Activated CD8-positive, alpha-beta memory T cell treated with anti-CD3 and anti-CD28 coated beads, Interleukin-2, amount 50 U/mL, for 1 hour (primary cell): ENCODE measurements around the gene LPCAT4.

ENCODE experiments used
- DNase-seq: peaks from one replicate; pipeline ENCODE4 v3.0.0-alpha.2; 2020; ENCODE audit errors: extremely low read depth

The LPCAT4 gene

DNA sequence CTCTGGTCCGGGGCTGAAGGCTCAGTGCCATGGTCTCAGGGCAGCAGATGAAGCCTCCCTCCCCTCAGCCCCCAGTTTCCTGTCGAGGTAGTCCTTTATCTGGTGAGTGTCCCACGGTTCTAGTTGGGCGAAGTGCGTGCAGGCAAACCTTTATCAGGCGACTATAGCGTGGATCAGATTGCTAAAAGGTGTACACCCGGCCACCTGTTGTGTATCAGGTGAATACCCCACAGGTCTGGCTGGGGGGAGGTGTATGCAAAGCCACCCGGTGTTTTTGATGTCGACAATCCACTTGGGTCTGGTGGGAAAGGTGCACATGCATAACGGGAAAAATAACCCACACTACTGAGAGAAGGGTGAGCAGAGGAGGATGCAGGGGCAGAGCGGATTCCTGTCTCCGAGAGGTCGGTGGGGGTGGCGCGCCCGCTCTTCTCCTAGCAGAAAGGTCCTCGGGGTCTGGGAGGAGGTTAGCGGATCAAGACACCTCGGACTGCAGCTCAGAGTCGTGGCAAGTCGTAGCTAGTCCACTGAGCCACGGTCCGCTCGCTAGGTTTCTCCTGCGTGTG, 29.9 kb downstream of the LPCAT4 start:
- DNase-seq = no peak

DNA sequence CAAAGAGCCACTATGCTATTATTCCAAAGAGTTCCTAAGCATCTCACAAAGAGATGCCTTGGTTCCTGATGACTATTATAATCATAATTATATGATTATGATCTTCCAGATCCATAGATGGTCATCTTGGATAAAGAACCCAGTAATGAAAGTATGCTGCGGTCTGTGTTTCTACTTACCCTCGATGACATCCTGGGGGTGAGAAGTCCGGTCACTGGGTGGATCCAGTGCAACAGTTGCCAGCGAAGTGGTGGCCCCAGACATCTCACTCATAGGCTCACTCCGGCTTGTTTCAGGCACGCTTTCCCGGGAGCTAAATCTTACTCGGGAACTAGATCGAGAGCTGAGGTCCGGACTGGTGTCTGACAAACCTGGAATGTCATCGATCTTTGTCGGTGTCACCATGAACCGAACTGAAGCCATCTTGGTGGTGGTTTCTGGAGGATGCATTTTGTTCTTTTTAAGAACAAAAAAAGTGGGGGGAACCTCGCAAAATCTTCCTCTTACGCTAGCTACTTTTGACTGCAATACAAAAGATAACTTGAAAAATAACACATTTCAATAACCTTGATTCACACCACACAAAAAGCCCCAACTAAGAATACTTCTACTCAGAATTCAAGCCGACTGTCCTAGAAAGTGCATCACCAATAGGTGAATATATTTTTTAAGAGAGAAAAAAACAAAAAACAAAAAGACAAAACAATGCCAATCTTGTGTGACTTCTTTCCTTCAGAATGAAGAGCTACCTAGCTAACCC, 30.6 kb downstream of the LPCAT4 start:
- no peak for DNase-seq

DNA sequence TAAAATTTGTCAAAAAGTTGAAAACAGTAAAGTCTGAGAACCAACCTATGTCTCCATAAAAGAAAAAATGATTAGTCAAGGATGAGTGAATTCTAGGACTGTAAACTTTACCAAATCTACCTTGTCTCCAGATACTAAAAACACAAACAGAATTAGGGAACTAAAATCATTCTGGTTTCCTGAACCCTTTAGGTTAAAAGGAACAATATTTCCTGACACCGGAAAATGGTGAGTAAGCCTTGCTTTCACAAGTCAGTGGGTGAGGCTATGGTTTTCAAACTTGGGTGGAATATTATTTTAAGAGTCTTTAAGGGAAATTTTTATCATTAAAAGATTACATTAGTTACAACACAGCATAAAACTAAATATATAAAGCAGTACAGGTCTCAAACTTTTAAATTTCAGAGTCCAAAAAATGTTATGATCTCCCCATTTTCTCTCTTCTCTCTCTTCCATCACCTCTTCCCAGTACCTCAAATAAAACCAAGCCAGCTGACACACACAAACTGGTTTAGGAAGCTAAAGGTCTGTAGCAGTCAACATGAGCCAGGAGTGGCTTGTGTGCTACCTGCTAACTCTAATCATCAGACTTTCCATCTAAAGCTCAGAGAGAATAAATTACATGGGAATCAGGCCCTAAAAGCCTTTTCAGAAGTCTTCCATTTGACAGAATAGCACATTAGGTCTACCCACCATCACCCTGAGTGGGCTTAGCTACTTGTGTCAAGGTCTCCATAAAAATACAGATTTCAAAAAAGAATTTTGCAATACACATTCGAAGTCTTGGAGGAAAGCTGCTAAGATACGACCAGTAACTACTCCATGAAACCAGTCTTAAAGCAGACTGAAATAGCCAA, 31.6 kb downstream of the LPCAT4 start:
- DNase-seq = no peak

DNA sequence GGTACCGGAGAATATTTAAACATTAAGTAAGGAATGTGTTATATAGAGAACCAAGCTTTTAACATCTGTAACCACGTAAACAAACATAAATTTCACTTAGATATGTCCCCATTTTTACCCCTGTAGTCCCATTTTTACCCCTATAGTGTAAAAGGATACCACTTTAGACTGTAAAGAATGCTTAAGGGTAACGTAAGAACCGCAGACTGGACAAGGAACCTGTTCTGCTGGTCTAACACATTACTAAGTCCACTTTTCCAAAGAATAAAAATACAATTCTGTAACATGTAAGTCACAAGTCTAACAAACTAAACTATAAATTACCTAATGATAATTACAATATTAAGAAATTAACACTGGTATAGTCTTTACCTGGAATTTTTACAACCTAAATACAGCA, 32.3 kb downstream of the LPCAT4 start:
- no peak for DNase-seq

DNA sequence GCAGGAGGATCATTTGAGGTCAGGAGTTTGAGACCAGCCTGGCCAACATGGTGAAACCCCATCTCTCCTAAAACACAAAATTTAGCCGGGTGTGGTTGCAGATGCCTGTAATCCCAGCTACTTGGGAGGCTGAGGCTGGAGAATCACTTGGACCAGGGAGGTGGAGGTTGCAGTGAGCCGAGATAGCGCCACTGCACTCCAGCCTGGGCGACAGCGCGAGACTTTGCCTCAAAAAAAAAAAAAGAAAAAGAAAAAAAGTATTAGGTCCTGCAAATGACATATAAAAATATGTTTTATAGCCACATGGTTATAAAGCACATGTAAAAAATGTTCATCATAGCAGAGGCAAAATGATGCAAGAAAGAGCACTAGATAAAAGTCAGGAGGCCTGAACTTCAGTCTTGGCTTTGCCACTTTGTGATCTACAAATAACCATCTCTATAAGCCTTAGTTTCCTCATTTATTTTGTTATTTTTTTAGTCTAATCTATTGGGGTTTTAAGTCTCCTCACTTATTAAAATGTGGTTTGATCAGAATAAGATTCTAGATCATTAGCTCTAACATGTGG, 34.4 kb downstream of the LPCAT4 start:
- no peak for DNase-seq

DNA sequence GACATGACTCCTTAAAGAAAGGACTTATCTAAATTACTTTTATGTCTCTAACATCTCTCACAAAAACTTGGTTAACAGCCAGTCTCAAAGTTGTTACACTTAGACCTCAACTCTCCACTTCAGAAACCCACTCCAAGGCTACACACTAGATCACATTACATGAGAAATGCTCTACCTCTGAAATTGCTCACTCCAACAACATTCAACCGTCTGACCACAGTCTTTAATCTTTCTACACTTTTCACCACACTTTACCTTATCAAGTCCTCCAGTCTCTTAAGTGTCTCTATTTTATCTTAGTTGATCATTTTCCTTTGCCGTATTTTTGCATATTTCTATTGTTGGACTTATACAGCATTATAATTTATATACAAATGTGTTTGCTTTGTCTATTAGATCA, 35.2 kb downstream of the LPCAT4 start:
- DNase-seq = no peak

DNA sequence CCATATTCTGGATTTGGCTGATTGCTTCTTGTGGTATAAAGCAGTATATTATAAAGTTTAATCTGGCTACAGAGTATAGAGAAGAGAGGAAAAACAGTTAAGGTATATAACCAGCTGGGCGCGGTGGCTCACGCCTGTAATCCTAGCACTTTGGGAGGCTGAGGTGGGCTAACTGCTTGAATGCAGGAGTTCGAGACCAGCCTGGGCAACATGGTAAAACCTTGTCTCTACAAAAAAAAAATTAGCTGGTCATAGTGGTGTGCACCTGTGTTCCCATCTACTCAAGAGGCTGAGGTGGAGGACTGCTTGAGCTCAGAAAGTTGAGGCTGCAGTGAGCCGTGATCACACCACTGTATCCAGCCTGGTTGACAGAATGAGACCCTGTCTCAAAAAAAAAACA, 36.7 kb downstream of the LPCAT4 start:
- no peak for DNase-seq

DNA sequence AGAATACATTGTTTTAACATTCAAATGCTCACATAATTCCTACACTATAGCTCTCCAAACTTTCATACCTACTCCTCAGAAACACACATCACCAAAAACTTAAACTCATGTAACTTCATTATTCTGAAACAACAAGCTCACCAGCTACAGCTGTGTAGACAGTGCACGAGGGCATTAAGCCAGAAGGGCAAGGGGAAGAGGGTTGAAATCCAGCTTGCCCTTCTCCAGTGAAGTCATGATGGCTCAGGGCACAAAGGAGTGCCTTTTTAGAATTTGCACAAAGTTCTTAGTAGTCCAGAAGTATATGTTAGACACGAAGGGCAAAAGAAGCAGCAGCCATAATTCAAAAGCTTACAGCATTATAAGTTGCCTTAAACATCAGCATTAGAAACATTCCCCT, 38.0 kb downstream of the LPCAT4 start:
- no peak for DNase-seq

DNA sequence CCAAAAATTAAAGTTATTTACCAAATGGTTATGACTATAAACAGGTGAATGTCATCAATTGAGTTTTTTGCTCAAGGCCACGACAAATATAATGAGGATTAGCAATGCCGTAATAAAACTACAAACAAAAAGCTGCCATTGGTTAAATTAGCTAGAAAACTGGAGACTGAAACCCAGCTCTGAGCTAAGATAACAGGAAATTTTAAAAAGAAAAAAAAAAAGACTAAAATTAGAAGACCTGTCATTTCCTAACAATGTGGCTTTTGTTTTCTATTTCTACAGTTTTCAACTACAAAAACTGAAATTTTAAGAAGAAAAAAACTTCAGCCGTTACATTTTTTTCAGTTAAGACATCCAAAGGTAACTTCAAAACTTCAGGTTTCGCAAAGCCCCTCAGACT, 39.1 kb downstream of the LPCAT4 start:
- no peak for DNase-seq

DNA sequence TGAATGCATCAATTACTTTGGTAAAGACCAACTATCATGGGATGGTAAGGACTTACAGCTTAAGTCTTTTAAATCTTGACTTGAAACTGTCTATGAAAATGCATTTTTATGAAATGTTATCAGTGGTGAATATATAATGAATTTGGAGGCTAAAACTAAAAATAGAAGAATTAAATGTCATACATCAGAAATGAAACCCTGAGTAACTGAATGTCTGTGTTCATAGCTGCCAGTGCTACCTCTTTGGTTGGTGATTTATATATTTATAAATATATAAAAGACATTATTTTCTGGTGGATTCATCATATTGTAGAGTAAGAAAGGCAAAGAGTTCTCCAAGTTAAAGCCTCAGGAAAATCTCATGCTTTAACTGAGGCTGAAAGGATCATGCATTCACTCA, 41.6 kb downstream of the LPCAT4 start:
- DNase-seq = no peak

DNA sequence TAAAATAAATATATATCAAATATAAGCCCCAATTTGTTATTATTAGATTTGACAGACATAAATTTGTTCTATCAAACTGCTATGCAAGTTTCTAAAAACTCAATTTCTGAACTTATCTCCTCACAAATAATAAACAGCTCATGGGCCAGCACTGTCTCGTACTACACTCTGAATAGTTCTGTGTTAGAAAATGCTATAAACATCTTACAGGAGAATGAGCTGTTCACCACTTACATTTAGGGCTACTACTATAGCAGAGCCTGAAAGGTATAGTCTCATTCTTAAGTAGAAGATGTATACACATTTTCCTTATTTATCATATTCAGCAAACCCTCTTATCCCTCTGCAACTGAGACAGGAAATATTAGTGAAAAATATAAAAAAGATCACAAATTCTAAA, 42.1 kb downstream of the LPCAT4 start:
- DNase-seq = no peak

DNA sequence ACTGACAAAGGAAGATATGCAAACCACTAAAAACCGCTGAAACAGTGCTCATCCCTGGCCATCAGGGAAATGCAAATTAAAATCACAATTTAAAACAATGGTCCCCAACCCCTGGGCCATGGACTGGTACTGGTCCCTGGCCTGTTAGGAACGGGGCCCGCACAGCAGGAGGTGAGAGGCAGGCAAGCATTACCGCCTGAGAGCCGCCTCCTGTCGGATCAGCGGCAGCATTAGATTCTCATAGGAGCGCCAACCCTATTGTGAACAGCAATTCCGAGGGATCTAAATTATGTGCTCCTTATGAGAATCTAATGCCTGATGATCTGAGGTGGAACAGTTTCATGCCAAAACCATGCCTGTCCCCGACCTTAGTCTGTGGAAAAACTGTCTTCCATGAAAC, 43.8 kb downstream of the LPCAT4 start:
- DNase-seq = no peak

DNA sequence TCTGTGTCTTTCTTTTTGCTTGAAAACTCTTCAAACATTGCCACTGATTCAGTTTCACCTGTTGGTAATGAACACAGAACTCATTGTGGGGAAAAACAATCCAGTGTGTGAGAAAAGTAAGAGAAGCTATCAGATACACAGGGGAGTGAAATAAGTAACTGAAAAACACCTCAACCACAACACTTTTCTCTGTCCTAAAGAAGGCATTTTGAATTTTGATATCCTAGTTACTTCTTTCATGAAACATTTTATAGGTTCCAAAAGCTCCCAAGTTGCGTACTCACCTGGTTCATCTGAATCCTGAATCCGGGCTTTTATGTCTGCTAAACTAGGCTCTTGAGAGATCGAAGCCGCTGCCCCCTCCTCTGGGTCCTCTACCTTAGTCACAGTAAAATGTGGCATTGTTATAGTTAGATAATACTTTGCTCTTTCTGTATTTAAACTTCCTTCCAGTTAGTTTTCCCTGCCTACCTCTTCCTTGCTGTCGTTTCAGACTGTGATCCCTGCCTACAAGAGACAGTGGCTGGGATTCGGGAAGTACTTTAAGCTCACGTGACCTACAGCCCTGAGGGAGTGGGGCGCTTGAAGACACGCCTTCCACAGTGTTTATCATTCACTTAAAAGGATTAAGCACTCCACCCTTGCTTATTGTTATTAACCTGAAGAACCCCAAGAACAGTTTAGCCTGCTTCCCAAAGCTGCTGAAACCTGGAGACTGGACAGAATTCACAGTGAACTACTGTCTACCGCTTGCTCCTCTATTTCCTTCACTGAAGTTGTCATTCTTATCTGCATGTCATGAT, 48.5 kb downstream of the LPCAT4 start:
- DNase-seq = no peak

DNA sequence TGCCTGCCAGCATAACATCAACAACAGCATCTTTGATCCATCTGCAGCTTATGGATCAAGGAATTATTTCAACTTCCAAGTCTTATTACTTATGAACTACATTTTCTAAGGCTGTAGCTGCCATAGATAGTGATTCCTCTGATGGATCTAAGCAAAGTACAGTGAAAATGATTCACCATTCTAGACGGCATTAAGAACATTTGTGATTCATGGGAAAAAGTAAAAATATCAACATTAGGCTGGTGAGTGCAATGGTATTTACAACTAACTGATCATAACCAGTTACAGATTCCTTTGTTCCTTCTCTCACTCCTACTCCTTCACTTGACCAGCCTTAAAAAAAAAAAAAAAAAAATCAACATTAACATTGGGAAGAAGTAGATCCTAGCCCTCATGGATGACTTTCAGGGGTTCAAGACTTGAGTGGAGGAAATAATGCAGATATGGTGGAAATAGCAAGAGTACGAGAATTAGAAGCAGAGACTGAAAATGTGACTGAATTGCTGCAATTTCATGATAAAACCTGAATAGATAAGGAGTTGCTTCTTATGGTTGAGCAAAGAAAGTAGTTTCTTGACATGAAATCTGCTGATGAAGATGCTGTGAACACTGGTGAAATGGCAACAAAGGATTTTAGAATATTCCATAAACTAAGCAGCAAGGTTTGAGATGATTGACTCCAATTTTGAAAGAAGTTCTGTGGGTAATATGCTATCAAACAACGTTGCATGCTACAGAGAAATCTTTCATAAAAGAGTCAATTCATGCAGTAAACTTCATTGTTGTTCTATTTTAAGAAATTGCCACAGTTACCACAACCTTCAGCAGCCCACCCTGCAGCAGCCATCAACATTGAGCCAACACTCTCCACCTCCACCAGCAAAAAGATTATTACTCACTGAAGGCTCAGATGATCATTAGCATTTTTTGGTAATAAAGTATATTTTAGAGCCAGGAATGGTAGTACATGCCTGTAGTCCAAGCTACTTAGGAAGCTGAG, 52.2 kb downstream of the LPCAT4 start:
- no peak for DNase-seq

DNA sequence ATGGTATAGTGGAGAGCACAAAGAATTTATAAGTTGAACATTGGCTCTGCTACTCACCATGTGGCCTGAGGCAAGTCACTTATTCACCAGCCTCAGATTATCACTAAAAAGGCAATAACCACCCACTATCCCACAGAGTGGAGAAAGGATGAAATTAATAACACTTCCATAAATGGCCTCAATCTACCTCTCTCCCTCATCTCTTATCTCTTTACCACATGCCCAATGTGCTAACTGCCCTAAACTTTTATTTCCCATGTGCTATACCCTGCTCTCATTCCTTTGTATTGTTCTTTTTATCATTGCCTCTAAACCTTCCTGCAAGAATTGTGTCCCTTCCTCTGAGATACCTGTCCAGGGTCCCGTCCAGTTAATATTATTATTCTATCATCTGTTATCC, 55.4 kb downstream of the LPCAT4 start:
- no peak for DNase-seq
